SH-SY5Y (cell line): ENCODE measurements around the gene SLC6A20.

Experiments used
- GATA2 ChIP-seq: IDR thresholded peaks from 2 replicates; pipeline ENCODE4 v1.6.1; 2011; ENCODE audit warnings: mild to moderate bottlenecking, low read depth, low read length
- GATA3 ChIP-seq: IDR thresholded peaks from 2 replicates; pipeline ENCODE4 v1.6.1; 2011; ENCODE audit warnings: low read depth, mild to moderate bottlenecking, low read length, moderate library complexity

DNA sequence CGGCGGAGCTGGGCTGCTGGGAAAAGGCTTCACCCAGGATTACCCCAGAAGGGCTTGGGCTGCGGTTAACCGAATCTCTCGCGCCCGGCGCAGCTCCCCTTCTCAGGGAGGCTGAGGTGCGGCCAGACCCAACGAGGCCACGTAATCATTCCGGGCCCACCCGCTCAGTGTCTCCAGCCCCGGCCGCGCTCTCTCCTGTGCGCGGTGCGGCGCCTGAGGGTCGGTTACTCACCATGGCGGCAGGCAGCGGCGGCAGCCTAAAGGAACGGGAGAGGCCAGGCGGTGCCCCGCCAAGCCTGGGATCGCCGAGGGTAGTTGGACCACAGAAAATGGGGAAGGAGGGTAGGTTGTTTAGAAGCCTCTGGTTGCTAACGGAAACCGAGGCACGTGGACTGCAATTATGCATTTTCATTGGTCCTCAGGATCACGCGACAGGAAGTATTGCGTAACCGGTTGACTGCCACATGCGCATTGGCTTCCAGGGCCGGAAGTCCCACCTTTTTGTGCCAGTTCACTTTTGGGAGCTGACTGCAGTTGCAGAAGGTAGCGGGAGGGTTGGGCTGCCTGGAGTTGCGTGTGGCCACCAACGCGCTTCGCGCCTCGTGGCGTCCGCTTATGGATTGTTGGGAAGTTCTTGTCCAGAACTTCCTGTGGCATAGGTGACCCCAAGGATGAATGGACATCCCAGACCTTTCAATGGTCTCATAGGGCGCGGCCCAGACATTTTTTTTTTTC lies 45.6 kb upstream of the SLC6A20 start, which contains the start of gene LZTFL1:
- TF ChIP-seq GATA2 (no peak), GATA3 (no peak)
